CD14-positive monocyte (primary cell): ENCODE measurements around the gene CAMK2N2. TPM values are rescaled to one million over a fixed set of nuclear protein-coding genes. Genes with fewer than 3 reads are reported as not detected.

Experiments used
- DNase-seq, 3 donors: peaks; one replicate each; pipeline ENCODE4 v3.0.0-alpha.2; 2011 to 2022
- H2AFZ ChIP-seq: 2 replicates; pipeline ENCODE4 v1.6.0; 2012; ENCODE audit warnings: mild to moderate bottlenecking, low read depth, low read length, inconsistent platforms; ENCODE audit not compliant: insufficient read depth, poor library complexity, severe bottlenecking
- H3K27ac ChIP-seq, 2 donors: 1 replicate in 1 of 2; 2 replicates in 1 of 2; pipeline ENCODE4 v1.5.1; 2012 to 2013; ENCODE audit warnings: low read length in 2 of 2, control low read depth in 1 of 2, inconsistent platforms in 1 of 2, low read depth in 1 of 2, mild to moderate bottlenecking in 1 of 2
- H3K27me3 ChIP-seq, 2 donors: one replicate each; pipeline versions ENCODE4 v1.6.0 to v1.6.1; 2011 to 2013; ENCODE audit warnings: low read length in 2 of 2; ENCODE audit not compliant: control insufficient read depth in 2 of 2, insufficient read depth in 2 of 2
- H3K36me3 ChIP-seq, 2 donors: replicated peaks in 1 of 2; 1 replicate in 1 of 2; 2 replicates in 1 of 2; pipeline versions ENCODE4 v1.5.1 to v1.6.1; 2012 to 2013; ENCODE audit warnings: low read length in 2 of 2, control low read depth in 1 of 2, inconsistent platforms in 1 of 2, mild to moderate bottlenecking in 1 of 2; ENCODE audit not compliant: insufficient read depth in 2 of 2, control insufficient read depth in 1 of 2
- H3K4me1 ChIP-seq, 2 donors: 1 replicate in 1 of 2; 2 replicates in 1 of 2; pipeline versions ENCODE4 v1.5.1 to v1.6.1; 2012 to 2013; ENCODE audit warnings: low read length in 2 of 2, control low read depth in 1 of 2, inconsistent platforms in 1 of 2, mild to moderate bottlenecking in 1 of 2, moderate library complexity in 1 of 2; ENCODE audit not compliant: insufficient read depth in 2 of 2, control insufficient read depth in 1 of 2
- H3K4me2 ChIP-seq: replicated peaks from 2 replicates; pipeline ENCODE3; 2012; ENCODE audit warnings: low read length, moderate library complexity, mild to moderate bottlenecking; ENCODE audit not compliant: poor library complexity, severe bottlenecking; ENCODE audit errors: extremely low read depth
- H3K4me3 ChIP-seq, 3 experiments: fragments of 200-600 bp in 1 of 3; sonication (generic) in 1 of 3; replicated peaks in 1 of 3; 1 replicate in 2 of 3; 2 replicates in 1 of 3; pipeline ENCODE4 v1.5.1; 2011 to 2013; ENCODE audit warnings: low read length in 3 of 3, mild to moderate bottlenecking in 3 of 3, control low read depth in 2 of 3, low read depth in 2 of 3, inconsistent platforms in 1 of 3, moderate library complexity in 1 of 3
- H3K79me2 ChIP-seq: 2 replicates; pipeline ENCODE4 v1.6.0; 2012; ENCODE audit warnings: mild to moderate bottlenecking, control low read depth, inconsistent platforms, low read length, moderate library complexity; ENCODE audit not compliant: insufficient read depth
- H3K9ac ChIP-seq: 2 replicates; pipeline ENCODE4 v1.6.0; 2017; ENCODE audit warnings: low read length, mild to moderate bottlenecking; ENCODE audit not compliant: insufficient read depth, poor library complexity, severe bottlenecking
- H3K9me3 ChIP-seq, 2 donors: replicated peaks in 1 of 2; 1 replicate in 1 of 2; 2 replicates in 1 of 2; pipeline versions ENCODE4 v1.5.1 to v1.6.1; 2012 to 2013; ENCODE audit warnings: low read length in 2 of 2, control low read depth in 1 of 2; ENCODE audit not compliant: control insufficient read depth in 1 of 2, insufficient read depth in 1 of 2
- H4K20me1 ChIP-seq: 2 replicates; pipeline ENCODE4 v1.6.0; 2012; ENCODE audit warnings: mild to moderate bottlenecking, low read length, control low read depth, moderate library complexity; ENCODE audit not compliant: insufficient read depth
- H3K27ac Mint-ChIP-seq, 7 donors: one replicate each; pipeline ENCODE4 v1.8.0; 2020; ENCODE audit warnings: mild to moderate bottlenecking in 7 of 7, mixed read lengths in 7 of 7, moderate library complexity in 6 of 7, inconsistent platforms in 2 of 7
- H3K27me3 Mint-ChIP-seq, 3 donors: one replicate each; pipeline ENCODE4 v1.8.0; 2021 to 2022; ENCODE audit warnings: low read depth in 3 of 3, mild to moderate bottlenecking in 3 of 3, mixed read lengths in 3 of 3, moderate library complexity in 3 of 3, inconsistent platforms in 1 of 3
- H3K36me3 Mint-ChIP-seq, 2 donors: one replicate each; pipeline ENCODE4 v1.8.0; 2020; ENCODE audit warnings: mixed read lengths in 2 of 2, inconsistent platforms in 1 of 2, mild to moderate bottlenecking in 1 of 2
- H3K4me1 Mint-ChIP-seq: one replicate; pipeline ENCODE4 v1.8.0; 2020; ENCODE audit warnings: mild to moderate bottlenecking, mixed read lengths
- H3K4me3 Mint-ChIP-seq, 2 donors: one replicate each; pipeline ENCODE4 v1.8.0; 2020; ENCODE audit warnings: mild to moderate bottlenecking in 2 of 2, mixed read lengths in 2 of 2, moderate library complexity in 1 of 2
- H3K9me3 Mint-ChIP-seq, 7 donors: one replicate each; pipeline ENCODE4 v1.8.0; 2020 to 2022; ENCODE audit warnings: mixed read lengths in 7 of 7, mild to moderate bottlenecking in 6 of 7, moderate library complexity in 6 of 7, inconsistent platforms in 2 of 7
- WGBS: methylation state at CpG from one replicate; pipeline ENCODE4 v1.1.5; 2013; ENCODE audit warnings: missing lambda C conversion rate; ENCODE audit not compliant: insufficient coverage; 5-methylcytosine and 5-hydroxymethylcytosine counted together
- intact Hi-C, 2 donors: fragments of 100-400 bp; cut with micrococcal nuclease; formaldehyde crosslinking; loops; one replicate each; pipeline versions ENCODE4 v1.15.0 to v1.15.1; 2023
- polyA plus RNA-seq, 3 donors: library from polyadenylated mRNA; depleted of rRNA in 1 of 3; unstranded in 2 of 3; stranded (reverse) in 1 of 3; fragments of 300-500 nt in 2 of 3; fragments of >200 nt in 1 of 3; fragmentation: Illumina TruSeq in 2 of 3; gene quantifications; 1 replicate in 2 of 3; 2 replicates in 1 of 3; pipeline ENCODE4 v1.2.3, GENCODE V29; 2012 to 2021
- TF ChIP-seq, protein P1 (sequence below): fragments of 200-600 bp; IDR thresholded peaks from one replicate; pipeline ENCODE4 v1.8.0; 2022; ENCODE audit warnings: antibody characterized with exemption, mild to moderate bottlenecking

Gene CAMK2N2
- polyA plus RNA-seq, 3 donors: not detected

DNA sequence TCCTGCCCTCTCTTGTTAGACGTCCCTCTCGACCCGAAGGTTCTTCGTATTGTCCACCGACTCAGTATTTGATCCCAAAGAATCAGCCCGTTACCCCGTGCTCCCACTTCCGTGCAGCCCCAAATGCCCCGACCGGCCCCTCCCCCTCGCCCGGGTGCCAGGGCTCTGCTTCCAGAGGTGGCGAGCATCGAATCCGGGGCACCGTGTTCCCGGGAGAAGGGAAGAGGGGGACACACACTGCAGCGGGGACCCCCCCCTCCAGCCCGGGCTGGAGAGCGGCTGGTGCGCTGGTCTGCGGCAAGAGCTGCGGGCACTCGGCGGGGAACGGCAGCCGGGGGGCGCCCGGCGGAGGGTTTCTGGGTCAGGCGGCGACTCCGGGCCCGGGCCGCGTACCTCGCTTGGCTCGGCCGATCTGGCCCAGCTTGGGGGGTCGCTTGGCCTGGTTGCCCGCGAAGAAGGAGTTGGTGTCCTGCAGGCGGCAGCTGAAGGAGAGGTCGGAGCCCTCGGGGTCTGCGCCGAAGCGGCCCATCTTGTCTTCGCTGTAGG lies 556 bp downstream of the CAMK2N2 start:
- no peak for DNase-seq
- Histone ChIP-seq H4K20me1 (peaks cover 10% of the 10 kb centered on the region), H3K4me1 (peaks cover 18 to 22% of the 10 kb centered on the region in 2 donors), H3K79me2 (no peaks in the 10 kb centered on the region), H3K9ac (peak overlapping the region; percentile 15), H3K36me3 (peaks cover 0 to 8% of the 10 kb centered on the region in 2 donors), H3K4me2 (peak overlapping the region; percentile 74), H2AFZ (no peak overlapping the region), H3K27me3 (peaks cover 37 to 66% of the 10 kb centered on the region in 2 donors), H3K27ac (no peak overlapping the region), H3K9me3 (peaks cover 0 to 15% of the 10 kb centered on the region in 2 donors), H3K4me3 (peak overlapping the region in 1 of 3 experiments; percentile 69)
- TF ChIP-seq, protein P1, sequence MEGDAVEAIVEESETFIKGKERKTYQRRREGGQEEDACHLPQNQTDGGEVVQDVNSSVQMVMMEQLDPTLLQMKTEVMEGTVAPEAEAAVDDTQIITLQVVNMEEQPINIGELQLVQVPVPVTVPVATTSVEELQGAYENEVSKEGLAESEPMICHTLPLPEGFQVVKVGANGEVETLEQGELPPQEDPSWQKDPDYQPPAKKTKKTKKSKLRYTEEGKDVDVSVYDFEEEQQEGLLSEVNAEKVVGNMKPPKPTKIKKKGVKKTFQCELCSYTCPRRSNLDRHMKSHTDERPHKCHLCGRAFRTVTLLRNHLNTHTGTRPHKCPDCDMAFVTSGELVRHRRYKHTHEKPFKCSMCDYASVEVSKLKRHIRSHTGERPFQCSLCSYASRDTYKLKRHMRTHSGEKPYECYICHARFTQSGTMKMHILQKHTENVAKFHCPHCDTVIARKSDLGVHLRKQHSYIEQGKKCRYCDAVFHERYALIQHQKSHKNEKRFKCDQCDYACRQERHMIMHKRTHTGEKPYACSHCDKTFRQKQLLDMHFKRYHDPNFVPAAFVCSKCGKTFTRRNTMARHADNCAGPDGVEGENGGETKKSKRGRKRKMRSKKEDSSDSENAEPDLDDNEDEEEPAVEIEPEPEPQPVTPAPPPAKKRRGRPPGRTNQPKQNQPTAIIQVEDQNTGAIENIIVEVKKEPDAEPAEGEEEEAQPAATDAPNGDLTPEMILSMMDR: no peak
- Mint-ChIP-seq H3K36me3 (peaks cover 25 to 34% of the 10 kb centered on the region in 2 donors), H3K4me1 (peaks cover 23% of the 10 kb centered on the region), H3K27ac (no peak overlapping the region), H3K27me3 (peaks cover 55 to 69% (median 66%) of the 10 kb centered on the region in 3 donors), H3K9me3 (peaks cover 0 to 35% (median 18%) of the 10 kb centered on the region in 7 donors), H3K4me3 (peak overlapping the region; percentile 70 to 88)
- 2% methylated on average over 48 of the region's 49 CpGs for WGBS
- intact Hi-C loops: no loop called here

DNA sequence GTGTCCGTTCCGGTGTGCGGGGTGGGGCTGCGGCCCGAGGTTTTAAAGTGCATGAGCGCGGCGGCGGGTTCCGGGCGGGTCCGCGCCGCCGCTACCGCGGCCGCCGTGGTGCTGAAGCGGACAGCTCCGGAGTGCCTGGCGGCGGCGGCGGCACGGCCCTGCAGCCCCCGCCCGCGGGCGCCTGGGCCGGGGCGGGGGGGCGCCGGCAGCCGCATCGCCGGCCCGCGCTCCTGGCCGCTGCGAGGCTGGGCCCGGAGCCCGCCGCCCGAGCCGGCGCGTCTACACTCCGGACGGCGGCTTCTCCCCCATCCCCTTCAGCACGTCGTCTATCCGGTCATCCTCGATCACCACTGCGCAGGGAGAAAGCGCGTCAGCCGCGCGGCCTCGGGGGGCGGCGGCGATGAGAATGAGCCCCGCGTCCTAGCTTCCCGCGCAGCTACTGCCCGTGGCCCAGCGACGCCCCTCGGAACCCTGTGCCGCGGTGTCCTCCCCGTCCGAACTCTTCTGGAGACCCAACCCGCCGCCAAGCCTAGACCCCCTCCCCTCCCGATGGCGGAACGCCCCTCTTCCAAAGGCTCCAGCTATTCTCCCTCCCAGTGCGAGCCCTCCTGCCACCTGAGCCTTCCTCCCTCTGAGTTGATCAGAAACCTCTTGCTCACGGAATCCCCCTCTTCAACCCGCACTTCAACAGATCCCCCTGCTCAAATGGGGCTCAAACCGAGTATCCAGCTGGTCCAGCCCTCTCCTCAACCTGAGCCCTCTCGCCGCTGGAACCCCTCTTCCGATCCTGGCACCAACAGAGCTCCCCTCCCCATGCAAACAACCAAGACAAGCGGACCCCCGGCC lies 1.3 kb downstream of the CAMK2N2 start:
- Mint-ChIP-seq H3K4me3 (peak overlapping the region; percentile 70 to 88), H3K27ac (peak overlapping the region in 2 of 7 donors; percentile 40 to 49), H3K27me3 (peaks cover 53 to 65% (median 64%) of the 10 kb centered on the region in 3 donors), H3K36me3 (peaks cover 25 to 38% of the 10 kb centered on the region in 2 donors), H3K4me1 (peaks cover 23% of the 10 kb centered on the region), H3K9me3 (peaks cover 0 to 35% (median 18%) of the 10 kb centered on the region in 7 donors)
- TF ChIP-seq, protein P1: no peak
- Histone ChIP-seq H3K36me3 (peaks cover 0 to 8% of the 10 kb centered on the region in 2 donors), H4K20me1 (peaks cover 16% of the 10 kb centered on the region), H3K4me1 (peaks cover 18 to 22% of the 10 kb centered on the region in 2 donors), H3K27me3 (peaks cover 37 to 61% of the 10 kb centered on the region in 2 donors), H3K9ac (no peak overlapping the region), H3K4me3 (no peak overlapping the region), H3K9me3 (peaks cover 0 to 15% of the 10 kb centered on the region in 2 donors), H2AFZ (no peak overlapping the region), H3K4me2 (peak overlapping the region; percentile 74), H3K79me2 (no peaks in the 10 kb centered on the region), H3K27ac (no peak overlapping the region)
- DNase-seq: no peak
- 1% methylated on average over 91 of the region's 91 CpGs for WGBS
- intact Hi-C loops: loop anchor here in 1 of 2 donors (10.0 kb wide), 1 partner anchor 365 kb away; no protein-coding TSS in a partner anchor
